Measurements from ENCODE around the gene B3GNT8. TPM values are rescaled to one million over a fixed set of nuclear protein-coding genes. Genes with fewer than 3 reads are reported as not detected.
"Not testable (repeated sequence)": the region's sequence is repeated elsewhere in the genome, so short reads cannot be mapped to it uniquely, and the experiment has no call there.

B3GNT8 gene
- polyA plus RNA-seq (2012; ENCODE audit: missing spikeins), result not detected

- DNase-seq (ENCODE audit: insufficient read length) (peak; percentile 52), FAIRE-seq (no peak)
- TF ChIP-seq TAF1 (IDR thresholded peaks at IDR 0.05; ENCODE audit: borderline replicate concordance, low read depth, low read length), result no peak
- no peak for TF ChIP-seq POLR2AphosphoS5 (IDR thresholded peaks at IDR 0.05; ENCODE audit: low read depth, low read length)
- TF ChIP-seq POLR2A (IDR thresholded peaks at IDR 0.05; ENCODE audit: low read depth, low read length), result no peak
These were observed at the start of gene B3GNT8 for GRCh38 chr19:41426952-41427646. Gene B3GNT8 (minus strand): TSS chr19:41427374. CDS start chr19:41426778, 596 bp downstream.

GRCh38 chr19:41476583-41476982, 49.4 kb upstream of the B3GNT8 start:
- DNase-seq (ENCODE audit: insufficient read length) (no peak), FAIRE-seq (no peak)
- TF ChIP-seq POLR2A (IDR thresholded peaks at IDR 0.05; ENCODE audit: low read depth, low read length), result no peak
- TF ChIP-seq TAF1 (IDR thresholded peaks at IDR 0.05; ENCODE audit: borderline replicate concordance, low read depth, low read length), result no peak
- TF ChIP-seq POLR2AphosphoS5 (IDR thresholded peaks at IDR 0.05; ENCODE audit: low read depth, low read length), result no peak

GRCh38 chr19:41463257-41464256, 36.4 kb upstream of the B3GNT8 start:
- not testable (repeated sequence) for DNase-seq (ENCODE audit: insufficient read length)
- FAIRE-seq, result peak; percentile 88

GRCh38 chr19:41462497-41462896, 35.3 kb upstream of the B3GNT8 start:
- DNase-seq (ENCODE audit: insufficient read length) (no peak), FAIRE-seq (no peak)
- TF ChIP-seq POLR2A (IDR thresholded peaks at IDR 0.05; ENCODE audit: low read depth, low read length) (no peak), TAF1 (IDR thresholded peaks at IDR 0.05; ENCODE audit: borderline replicate concordance, low read depth, low read length) (no peak), POLR2AphosphoS5 (IDR thresholded peaks at IDR 0.05; ENCODE audit: low read depth, low read length) (no peak)

GRCh38 chr19:41457241-41457640, 30.1 kb upstream of the B3GNT8 start:
- FAIRE-seq (peak; percentile 65), DNase-seq (ENCODE audit: insufficient read length) (no peak)
- TF ChIP-seq TAF1 (IDR thresholded peaks at IDR 0.05; ENCODE audit: borderline replicate concordance, low read depth, low read length), result no peak
- TF ChIP-seq POLR2A (IDR thresholded peaks at IDR 0.05; ENCODE audit: low read depth, low read length), result no peak
- TF ChIP-seq POLR2AphosphoS5 (IDR thresholded peaks at IDR 0.05; ENCODE audit: low read depth, low read length), result no peak

- DNase-seq (ENCODE audit: insufficient read length), result no peak
- FAIRE-seq, result no peak
- TF ChIP-seq POLR2AphosphoS5 (IDR thresholded peaks at IDR 0.05; ENCODE audit: low read depth, low read length) (no peak), POLR2A (IDR thresholded peaks at IDR 0.05; ENCODE audit: low read depth, low read length) (no peak), TAF1 (IDR thresholded peaks at IDR 0.05; ENCODE audit: borderline replicate concordance, low read depth, low read length) (no peak)
These were observed 29.3 kb upstream of the B3GNT8 start for GRCh38 chr19:41456342-41456918.

GRCh38 chr19:41455936-41456335, 28.8 kb upstream of the B3GNT8 start:
- no peak for TF ChIP-seq TAF1 (IDR thresholded peaks at IDR 0.05; ENCODE audit: borderline replicate concordance, low read depth, low read length)
- no peak for FAIRE-seq
- no peak for DNase-seq (ENCODE audit: insufficient read length)

GRCh38 chr19:41452584-41453275, 25.6 kb upstream of the B3GNT8 start:
- no peak for TF ChIP-seq TAF1 (IDR thresholded peaks at IDR 0.05; ENCODE audit: borderline replicate concordance, low read depth, low read length)
- TF ChIP-seq POLR2AphosphoS5 (IDR thresholded peaks at IDR 0.05; ENCODE audit: low read depth, low read length), result no peak
- TF ChIP-seq POLR2A (IDR thresholded peaks at IDR 0.05; ENCODE audit: low read depth, low read length), result no peak
- no peak for DNase-seq (ENCODE audit: insufficient read length)
- no peak for FAIRE-seq

GRCh38 chr19:41449865-41450178, 22.6 kb upstream of the B3GNT8 start:
- no peak for DNase-seq (ENCODE audit: insufficient read length)
- TF ChIP-seq POLR2AphosphoS5 (IDR thresholded peaks at IDR 0.05; ENCODE audit: low read depth, low read length) (no peak), POLR2A (IDR thresholded peaks at IDR 0.05; ENCODE audit: low read depth, low read length) (no peak), TAF1 (IDR thresholded peaks at IDR 0.05; ENCODE audit: borderline replicate concordance, low read depth, low read length) (no peak)
- FAIRE-seq, result no peak

- peak; percentile 90 for FAIRE-seq
These were observed 22.1 kb upstream of the B3GNT8 start for GRCh38 chr19:41449079-41449864.

More at GRCh38 chr19:41449079-41449864, 22.1 kb upstream of the B3GNT8 start:
- peak; percentile 78 for DNase-seq (ENCODE audit: insufficient read length)
- TF ChIP-seq TAF1 (IDR thresholded peaks at IDR 0.05; ENCODE audit: borderline replicate concordance, low read depth, low read length) (no peak), POLR2AphosphoS5 (IDR thresholded peaks at IDR 0.05; ENCODE audit: low read depth, low read length) (no peak), POLR2A (IDR thresholded peaks at IDR 0.05; ENCODE audit: low read depth, low read length) (no peak)

All from GM12892 (cell line).